Measurements from ENCODE around the gene HMG20B.

GRCh38 chr19:3604987-3605343 is 32.2 kb downstream of the HMG20B start:
- TF ChIP-seq CTCF (conservative IDR thresholded peaks at IDR 0.05; ENCODE audit: low read depth, low read length) (no peak), EZH2phosphoT487 (IDR thresholded peaks at IDR 0.05; ENCODE audit: borderline replicate concordance, low read length) (no peak)

All from PC-3 (cell line).